HG03095 (cell line): Measurements from ENCODE around the gene KRTAP12-4.
"Not testable (repeated sequence)": the region's sequence is repeated elsewhere in the genome, so short reads cannot be mapped to it uniquely, and the experiment has no call there.

Experiments used
- ATAC-seq: cut with Tn5 transposase; IDR thresholded peaks from one replicate; pipeline ENCODE4 v1.9.1; 2021; ENCODE audit warnings: moderate library complexity; ENCODE audit not compliant: unreplicated experiment

Gene KRTAP12-4, protein sequence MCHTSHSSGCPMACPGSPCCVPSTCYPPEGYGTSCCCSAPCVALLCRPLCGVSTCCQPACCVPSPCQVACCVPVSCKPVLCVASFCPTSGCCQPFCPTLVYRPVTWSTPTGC

DNA sequence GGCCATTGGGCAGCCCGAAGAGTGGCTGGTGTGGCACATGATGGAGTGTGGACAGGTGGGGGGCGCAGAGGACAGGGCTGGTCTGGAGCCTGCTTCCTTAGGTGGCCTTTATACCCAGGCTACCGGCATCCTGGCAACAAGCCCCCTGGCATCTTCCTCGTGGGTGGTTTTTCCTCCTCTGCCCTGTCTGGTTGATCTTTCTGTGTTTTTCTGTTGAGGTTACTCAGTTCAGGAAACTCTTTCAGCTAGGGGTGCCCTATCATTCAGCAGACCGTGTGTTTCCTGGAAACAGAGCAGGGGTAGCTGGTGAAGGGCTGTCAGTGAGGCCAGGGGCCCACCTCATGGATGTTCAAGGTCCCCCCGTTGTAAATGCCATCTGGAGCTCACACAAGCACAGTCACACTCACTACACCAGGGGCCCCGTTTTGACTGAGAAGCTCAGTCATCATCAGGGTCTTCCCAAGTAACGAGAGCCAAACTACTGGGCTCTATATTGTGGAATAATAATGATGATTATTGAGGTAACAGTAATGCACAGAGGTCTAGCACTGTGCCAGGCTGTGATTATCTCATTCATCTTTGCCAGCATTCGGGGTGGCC is at the start of gene KRTAP12-4:
Gene KRTAP12-4, minus strand, starts transcription at position 84 of the 600 bp plus-strand sequence. Its CDS starts 45 bp downstream, at position 39.
- ATAC-seq = no peak

DNA sequence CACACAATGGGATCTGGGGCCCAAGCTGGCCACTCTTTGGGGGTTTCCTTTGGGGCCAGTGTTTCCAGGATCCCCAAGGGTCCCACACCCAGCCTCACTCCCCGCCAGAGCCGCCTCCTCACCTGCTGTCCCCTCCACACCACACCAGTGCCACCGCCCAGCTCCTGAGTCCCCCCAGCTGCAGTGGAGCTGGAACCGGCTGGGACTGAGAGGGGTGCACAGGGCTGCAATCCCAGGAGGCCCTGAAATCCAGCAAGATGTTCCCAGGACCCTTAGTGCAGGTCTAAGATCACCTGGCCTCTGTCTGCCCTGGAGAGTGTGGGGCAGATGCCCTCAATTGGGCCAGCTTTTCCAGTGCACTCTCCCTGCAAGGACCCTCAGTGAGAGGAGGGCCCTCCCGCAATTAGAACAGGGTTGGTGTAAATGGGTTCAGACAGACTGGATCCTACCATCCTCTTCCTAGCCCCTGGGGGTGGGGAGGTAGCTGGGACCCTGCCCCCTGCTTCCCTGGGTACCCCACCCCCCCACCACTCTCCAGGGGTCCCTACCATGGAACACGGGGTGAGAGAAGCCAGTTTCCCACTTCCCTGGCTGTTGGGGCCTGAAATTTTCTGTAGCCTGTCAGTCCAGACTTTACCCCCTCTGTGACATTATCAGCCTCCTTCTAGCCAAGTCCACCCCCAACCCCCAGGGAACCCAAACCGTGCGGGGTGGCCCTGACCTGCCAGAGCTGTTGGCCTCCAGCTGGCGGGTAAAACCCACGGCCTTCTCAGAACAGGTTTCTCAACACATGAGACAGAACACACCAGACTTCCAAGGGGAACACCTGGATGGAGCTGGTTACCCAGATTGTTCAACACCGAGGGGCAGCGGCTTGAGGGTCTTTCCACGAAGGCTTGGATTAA is 49.5 kb upstream of the KRTAP12-4 start:
- no peak for ATAC-seq

DNA sequence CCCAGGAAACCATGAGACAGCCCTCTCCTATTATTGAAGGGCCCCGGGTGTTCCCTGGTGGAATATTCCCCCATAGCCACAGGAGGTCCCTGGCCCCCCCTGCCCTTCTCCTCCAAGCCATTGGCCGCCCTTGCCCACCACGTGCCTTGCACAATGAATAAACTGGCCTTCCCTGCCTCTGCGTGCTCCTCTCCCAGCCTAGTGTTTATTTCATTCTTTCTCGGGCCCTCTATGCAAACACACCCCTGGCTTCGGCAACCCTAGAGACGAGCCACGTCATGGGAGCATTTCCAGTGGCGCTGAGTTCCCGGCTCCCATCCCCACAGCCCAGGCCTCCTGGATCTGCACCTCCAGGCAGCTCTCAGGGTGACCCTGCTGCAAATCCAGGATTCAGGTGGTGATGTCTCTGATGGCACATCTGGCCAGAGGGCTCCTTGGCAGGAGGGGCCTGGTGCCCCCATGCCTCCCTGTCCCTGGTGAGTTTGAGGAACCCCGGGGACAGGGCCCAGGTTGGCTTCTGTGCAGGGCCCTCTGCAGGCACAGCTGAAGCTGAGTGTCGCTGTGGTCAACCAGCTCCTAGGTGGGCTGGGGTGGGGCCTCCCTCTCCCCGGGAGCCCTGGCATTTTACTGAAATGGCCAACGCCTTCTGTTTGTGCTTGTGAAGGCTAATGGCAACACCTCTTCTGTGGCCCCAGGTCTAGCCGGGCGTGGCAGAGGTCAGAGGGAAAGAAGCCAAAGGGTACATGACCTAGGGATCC is 48.7 kb upstream of the KRTAP12-4 start:
- ATAC-seq = no peak

DNA sequence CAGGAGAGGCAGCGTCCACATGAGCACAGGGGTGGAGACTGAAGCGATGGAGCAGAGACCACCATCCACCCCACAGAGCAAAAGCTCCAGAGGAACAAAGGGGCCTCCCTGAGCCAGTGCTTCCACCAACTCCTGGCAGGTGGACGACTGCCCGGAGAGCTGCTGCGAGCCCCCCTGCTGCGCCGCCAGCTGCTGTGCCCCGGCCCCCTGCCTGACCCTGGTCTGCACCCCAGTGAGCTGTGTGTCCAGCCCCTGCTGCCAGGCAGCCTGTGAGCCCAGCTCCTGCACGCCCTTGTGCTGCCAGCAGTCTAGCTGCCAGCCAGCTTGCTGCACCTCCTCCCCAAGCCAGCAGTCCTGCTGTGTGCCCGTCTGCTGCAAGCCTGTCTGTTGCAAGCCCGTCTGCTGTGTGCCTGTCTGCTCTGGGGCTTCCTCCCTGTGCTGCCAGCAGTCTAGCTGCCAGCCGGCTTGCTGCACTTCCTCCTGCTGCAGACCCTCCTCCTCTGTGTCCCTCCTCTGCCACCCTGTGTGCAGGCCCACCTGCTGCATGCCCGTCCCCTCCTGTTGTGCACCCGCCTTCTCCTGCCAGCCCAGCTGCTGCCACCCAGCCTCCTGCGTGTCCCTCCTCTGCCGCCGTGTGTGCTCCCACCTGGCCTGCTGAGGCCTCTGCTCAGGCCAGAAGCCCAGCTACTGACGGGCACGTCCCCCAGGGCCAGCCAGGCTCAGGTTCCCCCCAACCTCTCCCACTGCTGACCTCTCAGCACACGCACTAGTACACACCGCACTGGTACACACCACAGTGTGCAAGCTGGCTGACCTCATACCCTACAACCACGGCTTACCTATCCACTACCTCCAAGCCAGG is 47.9 kb upstream of the KRTAP12-4 start:
- ATAC-seq = no peak

DNA sequence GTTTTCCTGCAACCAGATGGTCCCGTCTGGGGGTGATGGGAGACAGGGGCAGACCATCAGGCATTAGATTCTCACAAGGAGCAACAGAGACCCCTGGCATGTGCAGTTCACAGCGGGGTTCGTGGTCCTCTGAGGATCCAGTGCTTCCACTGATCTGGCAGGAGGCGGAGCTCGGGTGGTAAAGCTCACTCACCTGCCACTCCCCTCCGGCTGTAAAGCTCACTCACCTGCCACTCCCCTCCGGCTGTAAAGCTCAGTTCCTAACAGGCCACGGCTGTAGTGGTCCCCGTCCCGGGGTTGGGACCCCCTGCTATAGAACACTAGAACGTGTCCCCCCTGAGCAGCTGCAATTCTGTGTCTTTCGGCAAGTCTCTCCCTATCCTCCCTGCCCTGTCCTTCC is 47.1 kb upstream of the KRTAP12-4 start:
- ATAC-seq = no peak

- no peak for ATAC-seq
These were observed 46.6 kb upstream of the KRTAP12-4 start for GRCh38 chr21:44701023-44701400.

GRCh38 chr21:44700101-44701022 is 45.9 kb upstream of the KRTAP12-4 start:
- no peak for ATAC-seq

DNA sequence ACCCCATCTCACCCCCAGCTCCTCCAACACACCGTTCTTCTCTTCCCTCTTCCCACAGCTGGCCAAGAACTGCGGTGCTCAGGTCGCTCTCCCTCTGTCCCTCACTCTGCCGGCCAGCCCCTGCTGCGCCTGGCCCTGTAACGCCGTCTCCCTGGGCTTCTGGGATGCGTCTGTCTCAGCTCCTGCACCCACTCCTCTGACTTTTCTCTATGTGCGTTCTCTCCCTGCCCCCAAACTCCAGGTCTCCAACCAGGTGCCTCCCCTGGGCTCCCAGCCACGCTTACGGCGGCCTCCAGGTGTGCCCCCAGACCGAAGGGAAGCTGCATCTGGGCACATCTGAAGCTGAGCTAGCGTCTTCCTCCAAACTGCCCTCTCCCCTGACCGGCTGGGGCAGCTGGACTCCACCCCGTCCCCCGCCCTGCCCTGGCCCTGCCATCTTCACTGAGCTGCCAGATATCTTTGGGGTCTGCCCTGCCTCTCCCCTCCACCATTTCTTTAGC is 45.1 kb upstream of the KRTAP12-4 start:
- ATAC-seq = no peak

DNA sequence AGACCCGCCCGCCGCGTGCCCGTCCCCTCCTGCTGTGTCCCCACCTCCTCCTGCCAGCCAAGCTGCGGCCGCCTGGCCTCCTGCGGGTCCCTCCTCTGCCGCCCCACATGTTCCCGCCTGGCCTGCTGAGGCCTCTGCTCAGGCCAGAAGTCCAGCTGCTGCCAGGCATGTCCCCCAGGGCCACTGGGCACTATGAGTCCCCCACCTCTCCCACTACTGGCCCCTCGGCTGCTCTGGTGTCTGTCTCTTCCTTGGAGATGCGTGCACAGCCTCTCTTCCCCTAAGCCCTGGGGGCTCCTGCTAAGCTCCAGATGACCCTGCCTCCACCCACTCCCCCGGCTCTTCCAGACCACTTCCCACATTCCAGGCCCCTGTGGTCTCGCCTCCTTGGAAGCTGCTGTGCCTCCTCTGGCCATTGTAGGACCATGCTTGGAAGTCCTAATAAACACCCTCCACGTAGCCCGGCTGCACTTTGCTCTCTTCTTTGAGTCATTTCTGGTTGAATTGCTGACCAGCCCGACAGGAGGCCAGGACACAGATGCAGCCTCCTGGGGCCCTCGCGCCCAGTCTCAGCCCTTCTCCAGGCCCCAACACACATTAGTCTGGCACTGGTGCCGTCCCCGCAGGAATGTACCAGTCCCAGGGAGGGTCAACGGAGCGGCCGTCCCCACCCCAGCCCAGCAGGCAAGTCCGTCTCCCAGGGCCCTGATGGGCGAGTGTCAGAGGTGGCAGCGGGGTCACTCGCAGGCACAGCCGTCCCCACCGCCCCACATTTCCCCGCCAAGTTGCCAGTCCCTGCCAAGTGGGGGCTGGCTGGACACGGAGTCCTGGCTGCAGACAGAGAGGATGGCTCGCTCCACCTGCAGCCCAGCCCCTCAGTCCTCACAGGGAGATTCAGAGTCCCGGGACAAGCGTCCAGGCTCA is 43.6 kb upstream of the KRTAP12-4 start:
- ATAC-seq = no peak

DNA sequence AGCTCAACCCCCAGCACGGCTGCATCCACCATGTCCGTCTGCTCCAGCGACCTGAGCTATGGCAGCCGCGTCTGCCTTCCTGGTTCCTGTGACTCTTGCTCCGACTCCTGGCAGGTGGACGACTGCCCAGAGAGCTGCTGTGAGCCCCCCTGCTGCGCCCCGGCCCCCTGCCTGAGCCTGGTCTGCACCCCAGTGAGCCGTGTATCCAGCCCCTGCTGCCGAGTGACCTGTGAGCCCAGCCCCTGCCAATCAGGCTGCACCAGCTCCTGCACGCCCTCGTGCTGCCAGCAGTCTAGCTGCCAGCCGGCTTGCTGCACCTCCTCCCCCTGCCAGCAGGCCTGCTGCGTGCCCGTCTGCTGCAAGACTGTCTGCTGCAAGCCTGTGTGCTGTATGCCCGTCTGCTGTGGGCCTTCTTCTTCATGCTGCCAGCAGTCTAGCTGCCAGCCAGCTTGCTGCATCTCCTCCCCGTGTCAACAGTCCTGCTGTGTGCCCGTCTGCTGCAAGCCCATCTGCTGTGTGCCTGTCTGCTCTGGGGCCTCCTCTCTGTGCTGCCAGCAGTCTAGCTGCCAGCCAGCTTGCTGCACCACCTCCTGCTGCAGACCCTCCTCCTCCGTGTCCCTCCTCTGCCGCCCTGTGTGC is 42.8 kb upstream of the KRTAP12-4 start, which contains the start of gene KRTAP10-12:
Gene KRTAP10-12, plus strand, starts transcription at position 1 of the 639 bp plus-strand sequence. Its CDS starts 30 bp downstream, at position 31.
- not testable (repeated sequence) for ATAC-seq

- no peak for ATAC-seq
These were observed 42.1 kb upstream of the KRTAP12-4 start for GRCh38 chr21:44696572-44696971.

DNA sequence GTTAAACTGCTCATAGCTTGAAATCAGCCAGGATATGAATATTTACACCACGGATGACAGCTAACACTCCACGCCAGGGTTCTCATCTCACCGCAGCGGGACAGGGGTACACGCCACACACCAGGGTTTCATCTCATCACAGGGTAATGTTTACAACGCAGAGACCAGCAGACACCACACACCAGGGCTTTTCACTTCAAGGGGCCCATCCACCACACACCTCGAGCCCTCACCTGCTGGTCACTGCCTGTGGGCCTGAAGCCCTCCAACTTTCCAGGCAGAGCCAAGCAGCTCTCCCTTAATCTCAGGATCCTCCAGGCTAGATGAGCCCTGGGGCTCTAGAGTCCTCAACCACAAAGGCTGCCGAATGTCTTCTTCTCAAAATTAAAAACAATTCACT is 41.2 kb upstream of the KRTAP12-4 start:
- no peak for ATAC-seq

- ATAC-seq = no peak
These were observed 40.7 kb upstream of the KRTAP12-4 start for GRCh38 chr21:44695184-44695583.

DNA sequence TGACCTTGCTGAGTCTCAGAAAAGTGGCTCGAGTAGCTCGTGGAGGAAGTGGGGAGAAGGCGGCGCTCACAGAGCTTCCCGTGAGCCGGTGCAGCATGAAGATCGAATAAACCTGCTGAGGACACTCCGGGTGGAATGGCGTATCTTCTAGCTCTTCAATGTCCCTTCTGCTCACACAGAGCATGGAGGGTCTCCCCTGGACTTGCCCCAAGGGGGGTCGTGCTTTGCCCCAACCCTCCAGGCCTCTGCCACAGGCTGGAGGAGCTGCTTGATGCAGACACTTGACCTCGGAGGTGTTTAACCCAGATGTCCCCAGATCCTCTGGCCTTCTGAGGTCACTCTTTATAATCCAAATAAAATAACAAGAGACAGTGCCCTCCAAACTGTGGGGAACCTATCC is 40.3 kb upstream of the KRTAP12-4 start:
- no peak for ATAC-seq

GRCh38 chr21:44692798-44693512 is 38.5 kb upstream of the KRTAP12-4 start:
- no peak for ATAC-seq

DNA sequence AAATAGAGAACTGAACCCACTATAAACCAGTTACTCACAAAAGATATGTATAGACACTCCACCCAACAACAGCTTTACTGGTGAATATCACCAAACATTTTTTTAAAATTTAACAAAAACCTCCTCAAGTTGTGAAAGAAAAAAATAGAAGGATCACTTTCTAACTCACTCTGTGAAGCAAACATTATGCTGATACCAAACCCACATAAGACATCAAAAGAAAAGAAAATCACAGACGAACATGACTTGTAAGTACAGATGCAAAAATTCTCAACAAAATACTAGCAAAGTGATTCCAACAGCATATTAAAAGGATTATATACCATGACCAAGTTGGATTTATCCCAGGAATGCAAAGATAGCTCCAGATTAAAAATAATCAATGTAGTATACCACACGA is 37.2 kb upstream of the KRTAP12-4 start:
- no peak for ATAC-seq

- not testable (repeated sequence) for ATAC-seq
These were observed 35.3 kb upstream of the KRTAP12-4 start for GRCh38 chr21:44689740-44690139.
